GM23248 (cell line): ENCODE results near the gene AOPEP.

Experiments used
- EZH2 ChIP-seq: fragments of 200-600 bp; sonication (generic); IDR thresholded peaks from 2 replicates; pipeline ENCODE4 v1.6.1; 2018; ENCODE audit warnings: antibody characterized with exemption, mild to moderate bottlenecking; ENCODE audit not compliant: insufficient read depth, poor library complexity, severe bottlenecking
- EZH2phosphoT487 ChIP-seq: fragments of 200-600 bp; sonication (generic); IDR thresholded peaks from 2 replicates; pipeline ENCODE4 v1.6.1; 2018; ENCODE audit warnings: antibody characterized with exemption, moderate library complexity, mild to moderate bottlenecking, low read depth; ENCODE audit not compliant: insufficient read depth

DNA sequence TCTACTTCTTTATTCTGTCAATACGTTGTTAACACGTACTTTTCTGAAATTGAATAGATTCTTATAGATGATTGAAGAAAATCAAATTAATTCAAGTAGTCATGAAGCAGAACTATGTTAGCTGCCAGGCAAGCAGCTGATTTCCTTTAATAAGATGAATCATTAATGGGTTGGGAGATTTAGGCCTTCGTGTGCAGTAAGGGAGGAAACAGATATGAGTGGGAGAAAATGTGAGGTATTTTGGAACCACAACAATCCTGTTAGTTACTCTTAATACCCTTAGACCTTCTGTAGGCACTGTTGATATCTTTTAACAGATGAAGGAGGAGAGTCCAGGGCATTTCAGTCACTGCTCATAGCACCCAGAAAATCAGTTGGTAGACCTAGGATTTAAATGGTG, 121.0 kb downstream of the AOPEP start:
- TF ChIP-seq EZH2 (no peak), EZH2phosphoT487 (no peak)
